ENCODE data around the gene HYLS1. TPM values are rescaled to one million over a fixed set of nuclear protein-coding genes. Genes with fewer than 3 reads are reported as not detected.

The HYLS1 gene
- polyA plus RNA-seq, 2 of the 4 experiments (the other 2 are of a cell fraction): 14.9 to 18.7 TPM

DNA sequence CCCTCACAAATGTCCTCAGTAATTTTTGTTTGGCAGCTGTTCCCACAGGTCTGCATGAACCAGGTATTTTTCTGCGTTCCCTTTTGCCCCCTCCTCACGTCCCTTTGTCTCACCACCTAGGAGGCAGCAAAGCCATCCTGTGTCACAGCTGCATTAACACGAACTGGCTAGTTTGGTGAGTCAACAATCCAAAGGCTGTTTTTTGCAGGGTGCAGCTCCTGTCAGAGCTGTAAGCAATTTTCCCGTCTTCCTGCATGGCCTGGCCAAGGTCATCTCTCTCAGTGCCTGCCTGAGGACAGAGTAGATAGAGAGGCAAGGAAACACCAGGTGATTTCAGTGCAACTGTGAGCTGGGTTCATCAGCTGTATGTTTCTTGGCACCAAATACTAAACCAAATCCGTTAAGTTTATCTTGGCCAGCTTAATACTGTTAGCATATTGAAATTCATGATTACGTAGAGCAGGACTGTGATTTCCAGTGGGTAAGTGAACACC is 37.8 kb downstream of the HYLS1 start:
- Histone ChIP-seq H3K27ac (no peak overlapping the region), H3K4me1 (no peaks in the 10 kb centered on the region), H3K9me3 (no peaks in the 10 kb centered on the region), H3K4me3 (no peak overlapping the region), H3K4me2 (no peak overlapping the region)
- ChIA-PET CTCF (interaction anchor here (1.0 to 5.5 kb wide), 4 partner anchors 16 to 266 kb away, joined by 3 to 80 read pairs (median 24); no protein-coding TSS in a partner anchor), POLR2A (no interaction called here)
- ATAC-seq (no peak), DNase-seq (ENCODE audit: low read depth in 1 of 2, low spot score in 1 of 2) (no peak), FAIRE-seq (no peak)
- 58% methylated on average over 6 of the region's 6 CpGs for WGBS (ENCODE audit: missing lambda C conversion rate)
- TF ChIP-seq BHLHE40 (IDR thresholded peaks at IDR 0.05; ENCODE audit: low read depth, low read length) (no peak), ZNF302 (CRISPR knock-in tag; IDR thresholded peaks at IDR 0.05) (no peak), MAZ (IDR thresholded peaks at IDR 0.05; ENCODE audit: borderline replicate concordance, low read depth, low read length) (no peak), FOSL2 (IDR thresholded peaks at IDR 0.05) (no peak), FOSL2 (CRISPR knock-in tag; IDR thresholded peaks at IDR 0.05) (no peak), GATA3 (IDR thresholded peaks at IDR 0.05; ENCODE audit: borderline replicate concordance) (no peak), HOXB13 (CRISPR knock-in tag; IDR thresholded peaks at IDR 0.05; ENCODE audit: low read depth) (no peak), ZC3H11A (IDR thresholded peaks at IDR 0.05) (no peak), SMC3 (IDR thresholded peaks at IDR 0.05) (no peak)

DNA sequence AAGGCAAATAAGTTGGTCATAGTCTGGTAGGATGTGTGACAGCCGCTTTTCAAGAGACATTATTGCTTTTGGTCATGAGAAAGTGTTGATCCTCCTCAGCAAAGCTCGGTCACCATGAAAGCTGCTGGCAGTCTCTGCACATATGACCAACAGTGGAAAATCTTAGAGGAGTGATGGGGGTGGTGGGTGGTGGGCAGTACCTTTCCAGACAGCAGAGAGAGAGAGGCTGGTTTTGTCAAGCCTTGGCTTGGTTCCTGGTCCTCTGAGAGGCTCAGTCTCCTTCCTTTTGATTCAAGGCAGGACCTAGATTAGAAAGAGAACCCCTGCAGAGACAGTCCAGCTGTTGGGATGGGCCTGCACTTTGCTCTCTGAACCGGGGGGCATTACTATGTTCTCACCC is 38.3 kb downstream of the HYLS1 start:
- ChIA-PET CTCF (interaction anchor here (1.0 to 5.5 kb wide), 4 partner anchors 15 to 265 kb away, joined by 3 to 80 read pairs (median 24); no protein-coding TSS in a partner anchor), POLR2A (no interaction called here)
- H3K27ac ChIP-seq: no peak overlapping the region
- no peak overlapping the region for H3K4me3 ChIP-seq
- no peak for FAIRE-seq
- H3K4me2 ChIP-seq: no peak overlapping the region
- 44% methylated on average over 3 of the region's 3 CpGs for WGBS (ENCODE audit: missing lambda C conversion rate)
- DNase-seq (ENCODE audit: low read depth in 1 of 2, low spot score in 1 of 2): no peak
- H3K4me1 ChIP-seq: no peaks in the 10 kb centered on the region
- no peak for TF ChIP-seq HOXA7 (CRISPR knock-in tag; IDR thresholded peaks at IDR 0.05)
- no peak for TF ChIP-seq RFX5 (IDR thresholded peaks at IDR 0.05)
- H3K9me3 ChIP-seq: no peaks in the 10 kb centered on the region
- no peak for ATAC-seq

DNA sequence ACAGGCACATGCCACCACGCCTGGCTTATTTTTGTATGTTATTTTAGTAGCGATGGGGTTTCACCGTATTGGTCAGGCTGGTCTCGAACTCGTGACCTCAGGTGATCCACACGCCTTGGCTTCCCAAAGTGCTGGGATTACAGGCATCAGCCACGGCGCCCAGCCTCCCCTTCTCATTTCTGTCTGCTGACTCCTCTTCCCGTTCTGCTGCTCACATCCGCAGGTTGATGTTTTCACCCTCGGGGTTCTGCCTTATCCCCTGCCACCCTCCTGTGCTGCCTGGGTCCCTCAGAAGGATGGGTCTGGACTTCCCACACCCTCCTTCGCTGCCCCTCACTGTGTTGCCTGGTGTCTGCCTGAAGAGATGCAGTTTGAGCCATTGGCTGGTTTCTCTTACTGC is 39.2 kb downstream of the HYLS1 start:
- CTCF ChIA-PET: interaction anchor here (1.7 to 4.6 kb wide), 2 partner anchors 14 to 135 kb away, joined by 7 to 38 read pairs; no protein-coding TSS in a partner anchor
- POLR2A ChIA-PET: no interaction called here
- FAIRE-seq (no peak), DNase-seq (ENCODE audit: low read depth in 1 of 2, low spot score in 1 of 2) (no peak), ATAC-seq (no peak)
- Histone ChIP-seq H3K27ac (no peak overlapping the region), H3K9me3 (no peaks in the 10 kb centered on the region), H3K4me1 (no peaks in the 10 kb centered on the region), H3K4me2 (no peak overlapping the region), H3K4me3 (no peak overlapping the region)
- TF ChIP-seq CHD4 (IDR thresholded peaks at IDR 0.05; ENCODE audit: borderline replicate concordance) (no peak), FOXS1 (CRISPR knock-in tag; IDR thresholded peaks at IDR 0.05) (no peak), FOSB (CRISPR knock-in tag; IDR thresholded peaks at IDR 0.05) (no peak), JUNB (IDR thresholded peaks at IDR 0.05) (no peak), EP300 (IDR thresholded peaks at IDR 0.05) (no peak), TFCP2L1 (CRISPR knock-in tag; IDR thresholded peaks at IDR 0.05) (no peak), HDAC2 (IDR thresholded peaks at IDR 0.05) (no peak), NFE2L2 (conservative IDR thresholded peaks at IDR 0.05; ENCODE audit: low read length) (no peak), MAZ (IDR thresholded peaks at IDR 0.05; ENCODE audit: borderline replicate concordance, low read depth, low read length) (no peak), PHF8 (IDR thresholded peaks at IDR 0.05; ENCODE audit: borderline replicate concordance, low read depth) (no peak), BHLHE40 (IDR thresholded peaks at IDR 0.05; ENCODE audit: low read depth, low read length) (no peak), HOXB5 (CRISPR knock-in tag; IDR thresholded peaks at IDR 0.05) (no peak), CHD2 (IDR thresholded peaks at IDR 0.05; ENCODE audit: low read length, partially characterized antibody) (no peak), RARB (CRISPR knock-in tag; IDR thresholded peaks at IDR 0.05) (no peak), HOXA7 (CRISPR knock-in tag; IDR thresholded peaks at IDR 0.05) (no peak), SMC3 (IDR thresholded peaks at IDR 0.05) (no peak), RNF2 (IDR thresholded peaks at IDR 0.05; ENCODE audit: borderline replicate concordance, low read depth) (no peak), TP53 (CRISPR knock-in tag; IDR thresholded peaks at IDR 0.05) (no peak)
- TF ChIP-seq, protein P1, sequence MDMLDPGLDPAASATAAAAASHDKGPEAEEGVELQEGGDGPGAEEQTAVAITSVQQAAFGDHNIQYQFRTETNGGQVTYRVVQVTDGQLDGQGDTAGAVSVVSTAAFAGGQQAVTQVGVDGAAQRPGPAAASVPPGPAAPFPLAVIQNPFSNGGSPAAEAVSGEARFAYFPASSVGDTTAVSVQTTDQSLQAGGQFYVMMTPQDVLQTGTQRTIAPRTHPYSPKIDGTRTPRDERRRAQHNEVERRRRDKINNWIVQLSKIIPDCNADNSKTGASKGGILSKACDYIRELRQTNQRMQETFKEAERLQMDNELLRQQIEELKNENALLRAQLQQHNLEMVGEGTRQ (IDR thresholded peaks at IDR 0.05): no peak
- WGBS (ENCODE audit: missing lambda C conversion rate): 67% methylated on average over 12 of the region's 12 CpGs
